PC-3 (cell line): ENCODE data around the gene EPB41L4B.

ENCODE experiments used
- EZH2 ChIP-seq: fragments of 300-600 bp; sonication (generic); IDR thresholded peaks from one replicate; pipeline ENCODE4 v1.6.1; 2017; ENCODE audit warnings: antibody characterized with exemption, mild to moderate bottlenecking, low read length; ENCODE audit not compliant: unreplicated experiment
- TF ChIP-seq, protein P1 (sequence below): fragments of 300-600 bp; sonication (generic); conservative IDR thresholded peaks from 2 replicates; pipeline ENCODE4 v1.5.1; 2017; ENCODE audit warnings: antibody characterized with exemption, low read depth, mild to moderate bottlenecking, low read length

- TF ChIP-seq, protein P1, sequence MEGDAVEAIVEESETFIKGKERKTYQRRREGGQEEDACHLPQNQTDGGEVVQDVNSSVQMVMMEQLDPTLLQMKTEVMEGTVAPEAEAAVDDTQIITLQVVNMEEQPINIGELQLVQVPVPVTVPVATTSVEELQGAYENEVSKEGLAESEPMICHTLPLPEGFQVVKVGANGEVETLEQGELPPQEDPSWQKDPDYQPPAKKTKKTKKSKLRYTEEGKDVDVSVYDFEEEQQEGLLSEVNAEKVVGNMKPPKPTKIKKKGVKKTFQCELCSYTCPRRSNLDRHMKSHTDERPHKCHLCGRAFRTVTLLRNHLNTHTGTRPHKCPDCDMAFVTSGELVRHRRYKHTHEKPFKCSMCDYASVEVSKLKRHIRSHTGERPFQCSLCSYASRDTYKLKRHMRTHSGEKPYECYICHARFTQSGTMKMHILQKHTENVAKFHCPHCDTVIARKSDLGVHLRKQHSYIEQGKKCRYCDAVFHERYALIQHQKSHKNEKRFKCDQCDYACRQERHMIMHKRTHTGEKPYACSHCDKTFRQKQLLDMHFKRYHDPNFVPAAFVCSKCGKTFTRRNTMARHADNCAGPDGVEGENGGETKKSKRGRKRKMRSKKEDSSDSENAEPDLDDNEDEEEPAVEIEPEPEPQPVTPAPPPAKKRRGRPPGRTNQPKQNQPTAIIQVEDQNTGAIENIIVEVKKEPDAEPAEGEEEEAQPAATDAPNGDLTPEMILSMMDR, result no peak
- no peak for TF ChIP-seq EZH2
Observed at GRCh38 chr9:109241207-109241606, 79.7 kb downstream of the EPB41L4B start.
